HepG2 (cell line): ENCODE results near the gene GCNT4. TPM values are rescaled to one million over a fixed set of nuclear protein-coding genes. Genes with fewer than 3 reads are reported as not detected.

Source experiments
- PHB2 ChIP-seq: fragments of 450-650 bp; IDR thresholded peaks from 2 replicates; pipeline ENCODE4 v1.6.1; 2018; ENCODE audit not compliant: partially characterized antibody
- PLRG1 ChIP-seq: fragments of 450-650 bp; conservative IDR thresholded peaks from 2 replicates; pipeline ENCODE4 v1.6.1; 2016
- SMAD1 ChIP-seq: sonication (generic); formaldehyde crosslinking; IDR thresholded peaks from 2 replicates; pipeline ENCODE4 v1.4.0; 2020; ENCODE audit warnings: missing genetic modification reagents, low read depth, mild to moderate bottlenecking, borderline replicate concordance
- TBP ChIP-seq: sonication (generic); formaldehyde crosslinking; IDR thresholded peaks from 2 replicates; pipeline ENCODE4 v1.5.0; 2020; ENCODE audit warnings: missing genetic modification reagents
- TFDP2 ChIP-seq: sonication (generic); formaldehyde crosslinking; IDR thresholded peaks from 2 replicates; pipeline ENCODE4 v1.4.0; 2020; ENCODE audit warnings: missing genetic modification reagents
- ZBTB21 ChIP-seq: sonication (generic); formaldehyde crosslinking; IDR thresholded peaks from 2 replicates; pipeline ENCODE4 v1.4.0; 2020; ENCODE audit warnings: missing genetic modification reagents
- ZFP1 ChIP-seq: IDR thresholded peaks from 2 replicates; pipeline ENCODE4 v1.6.1; 2016
- ZNF234 ChIP-seq: sonication (generic); formaldehyde crosslinking; conservative IDR thresholded peaks from 2 replicates; pipeline ENCODE4 v1.5.1; 2020; ENCODE audit warnings: mild to moderate bottlenecking, missing genetic modification reagents
- ZNF468 ChIP-seq: sonication (generic); formaldehyde crosslinking; IDR thresholded peaks from 2 replicates; pipeline ENCODE4 v1.8.0; 2022; ENCODE audit warnings: mild to moderate bottlenecking, moderate library complexity, missing genetic modification reagents
- ZNF496 ChIP-seq: sonication (generic); formaldehyde crosslinking; IDR thresholded peaks from 2 replicates; pipeline ENCODE4 v1.8.1; 2023; ENCODE audit warnings: mild to moderate bottlenecking, moderate library complexity, missing genetic modification reagents; ENCODE audit not compliant: insufficient replicate concordance
- ZNF580 ChIP-seq: IDR thresholded peaks from 2 replicates; pipeline ENCODE4 v1.6.1; 2016; ENCODE audit warnings: low read depth, borderline replicate concordance
- ZNF83 ChIP-seq: sonication (generic); formaldehyde crosslinking; IDR thresholded peaks from 2 replicates; pipeline ENCODE4 v1.4.0; 2020; ENCODE audit warnings: missing genetic modification reagents, mild to moderate bottlenecking, borderline replicate concordance
- ZNF883 ChIP-seq: sonication (generic); formaldehyde crosslinking; IDR thresholded peaks from 2 replicates; pipeline ENCODE4 v1.5.1; 2020; ENCODE audit warnings: mild to moderate bottlenecking, missing genetic modification reagents; ENCODE audit errors: not compliant biosample characterization
- ZSCAN25 ChIP-seq: sonication (generic); formaldehyde crosslinking; IDR thresholded peaks from 2 replicates; pipeline ENCODE4 v1.8.0; 2022; ENCODE audit warnings: mild to moderate bottlenecking, missing genetic modification reagents
- polyA plus RNA-seq, 8 experiments: library from polyadenylated mRNA; depleted of rRNA in 3 of 8; stranded (reverse) in 7 of 8; unstranded in 1 of 8; fragments of >200 nt; fragmentation: Illumina TruSeq in 4 of 8; extraction: Trizol in 4 of 8; gene quantifications; 2 replicates each; pipeline versions ENCODE4 v1.2.1 to v1.2.3, GENCODE V29; 2011 to 2016; ENCODE audit warnings: low read depth in 4 of 8, missing spikeins in 1 of 8, mixed read lengths in 1 of 8; ENCODE audit not compliant: insufficient read depth in 1 of 8
- total RNA-seq, 5 experiments: library from RNA; depleted of rRNA; stranded (reverse); fragments of >200 nt; fragmentation: Illumina TruSeq; extraction: Trizol; gene quantifications; 2 replicates each; pipeline ENCODE4 v1.2.3, GENCODE V29; 2016; ENCODE audit warnings: low read depth in 1 of 5
- TF ChIP-seq, protein P1 (sequence below): sonication (generic); formaldehyde crosslinking; IDR thresholded peaks from 2 replicates; pipeline ENCODE4 v1.8.1; 2022; ENCODE audit warnings: low read depth, mild to moderate bottlenecking, missing genetic modification reagents
- TF ChIP-seq, protein P2 (sequence below): IDR thresholded peaks from 2 replicates; pipeline ENCODE4 v1.6.1; 2018; ENCODE audit warnings: missing genetic modification reagents
- TF ChIP-seq, protein P3 (sequence below): sonication (generic); formaldehyde crosslinking; IDR thresholded peaks from 2 replicates; pipeline ENCODE4 v1.8.1; 2023; ENCODE audit warnings: mild to moderate bottlenecking, missing genetic modification reagents
- TF ChIP-seq, protein P4 (sequence below): sonication (generic); formaldehyde crosslinking; IDR thresholded peaks from 2 replicates; pipeline ENCODE4 v1.5.0; 2020; ENCODE audit warnings: missing genetic modification reagents

The GCNT4 gene
- total and polyA plus RNA-seq, 2 of the 13 experiments (the other 11 are each of a cell fraction or from before 2014, with no cell fraction given): 0.22 to 0.38 TPM

DNA sequence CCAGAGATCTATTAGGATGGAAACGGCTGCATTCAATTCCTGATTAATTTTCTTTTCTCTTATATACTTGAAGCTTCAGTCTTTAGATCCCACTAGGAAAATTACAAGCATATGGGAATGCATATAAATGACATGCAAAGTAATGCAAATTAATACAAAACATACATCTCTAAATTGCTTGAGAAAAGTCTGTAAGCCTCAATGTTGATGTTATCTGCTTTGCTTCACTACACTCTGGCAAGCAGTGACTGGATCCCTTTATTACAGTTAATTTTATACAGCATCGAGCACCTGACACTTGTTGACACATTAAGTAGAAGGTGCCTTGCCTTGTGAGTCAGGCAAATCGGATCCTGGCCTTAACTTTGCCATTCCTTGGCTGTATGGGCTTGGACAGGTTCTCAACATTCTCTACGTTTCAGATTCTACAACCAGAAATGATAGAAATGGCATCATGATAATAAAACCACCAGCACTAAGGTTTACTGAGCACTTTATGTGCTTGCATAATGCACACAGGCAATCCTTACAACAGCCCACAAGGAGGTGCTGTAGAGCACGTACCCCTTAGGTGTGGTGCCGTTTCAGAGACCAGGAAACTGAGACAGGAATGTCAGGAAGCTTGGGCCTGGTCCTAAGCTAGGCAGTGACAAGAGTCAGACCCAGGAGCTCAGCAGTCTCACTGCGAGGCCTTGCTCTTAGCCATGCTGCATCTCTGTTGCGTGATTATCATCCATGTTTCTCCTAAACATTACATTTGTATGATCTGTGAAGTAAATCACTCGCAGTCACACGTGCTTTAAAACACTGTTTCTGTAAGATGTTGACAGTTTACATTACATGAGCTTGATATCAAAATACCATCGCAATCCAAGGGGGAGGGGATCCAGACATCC lies 2.7 kb downstream of the GCNT4 start (continued):
- TF ChIP-seq ZNF83 (CRISPR knock-in tag): no peak
- TF ChIP-seq TBP (CRISPR knock-in tag): no peak
- TF ChIP-seq, protein P1, sequence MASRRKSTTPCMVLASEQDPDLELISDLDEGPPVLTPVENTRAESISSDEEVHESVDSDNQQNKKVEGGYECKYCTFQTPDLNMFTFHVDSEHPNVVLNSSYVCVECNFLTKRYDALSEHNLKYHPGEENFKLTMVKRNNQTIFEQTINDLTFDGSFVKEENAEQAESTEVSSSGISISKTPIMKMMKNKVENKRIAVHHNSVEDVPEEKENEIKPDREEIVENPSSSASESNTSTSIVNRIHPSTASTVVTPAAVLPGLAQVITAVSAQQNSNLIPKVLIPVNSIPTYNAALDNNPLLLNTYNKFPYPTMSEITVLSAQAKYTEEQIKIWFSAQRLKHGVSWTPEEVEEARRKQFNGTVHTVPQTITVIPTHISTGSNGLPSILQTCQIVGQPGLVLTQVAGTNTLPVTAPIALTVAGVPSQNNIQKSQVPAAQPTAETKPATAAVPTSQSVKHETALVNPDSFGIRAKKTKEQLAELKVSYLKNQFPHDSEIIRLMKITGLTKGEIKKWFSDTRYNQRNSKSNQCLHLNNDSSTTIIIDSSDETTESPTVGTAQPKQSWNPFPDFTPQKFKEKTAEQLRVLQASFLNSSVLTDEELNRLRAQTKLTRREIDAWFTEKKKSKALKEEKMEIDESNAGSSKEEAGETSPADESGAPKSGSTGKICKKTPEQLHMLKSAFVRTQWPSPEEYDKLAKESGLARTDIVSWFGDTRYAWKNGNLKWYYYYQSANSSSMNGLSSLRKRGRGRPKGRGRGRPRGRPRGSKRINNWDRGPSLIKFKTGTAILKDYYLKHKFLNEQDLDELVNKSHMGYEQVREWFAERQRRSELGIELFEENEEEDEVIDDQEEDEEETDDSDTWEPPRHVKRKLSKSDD (CRISPR knock-in tag): no peak
- TF ChIP-seq ZNF496 (CRISPR knock-in tag): no peak
- TF ChIP-seq PHB2: no peak
- TF ChIP-seq ZFP1: no peak
- TF ChIP-seq ZNF580 (CRISPR knock-in tag): no peak
- TF ChIP-seq ZSCAN25 (CRISPR knock-in tag): no peak
- no peak for TF ChIP-seq ZNF468 (CRISPR knock-in tag)
- TF ChIP-seq ZNF883 (CRISPR knock-in tag): no peak
- no peak for TF ChIP-seq SMAD1 (CRISPR knock-in tag)
- TF ChIP-seq ZNF234: no peak
- TF ChIP-seq, protein P2, sequence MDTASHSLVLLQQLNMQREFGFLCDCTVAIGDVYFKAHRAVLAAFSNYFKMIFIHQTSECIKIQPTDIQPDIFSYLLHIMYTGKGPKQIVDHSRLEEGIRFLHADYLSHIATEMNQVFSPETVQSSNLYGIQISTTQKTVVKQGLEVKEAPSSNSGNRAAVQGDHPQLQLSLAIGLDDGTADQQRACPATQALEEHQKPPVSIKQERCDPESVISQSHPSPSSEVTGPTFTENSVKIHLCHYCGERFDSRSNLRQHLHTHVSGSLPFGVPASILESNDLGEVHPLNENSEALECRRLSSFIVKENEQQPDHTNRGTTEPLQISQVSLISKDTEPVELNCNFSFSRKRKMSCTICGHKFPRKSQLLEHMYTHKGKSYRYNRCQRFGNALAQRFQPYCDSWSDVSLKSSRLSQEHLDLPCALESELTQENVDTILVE (CRISPR knock-in tag): 0 out of 2 replicates have a peak, but pooled peaks have one; percentile 63
- TF ChIP-seq, protein P3, sequence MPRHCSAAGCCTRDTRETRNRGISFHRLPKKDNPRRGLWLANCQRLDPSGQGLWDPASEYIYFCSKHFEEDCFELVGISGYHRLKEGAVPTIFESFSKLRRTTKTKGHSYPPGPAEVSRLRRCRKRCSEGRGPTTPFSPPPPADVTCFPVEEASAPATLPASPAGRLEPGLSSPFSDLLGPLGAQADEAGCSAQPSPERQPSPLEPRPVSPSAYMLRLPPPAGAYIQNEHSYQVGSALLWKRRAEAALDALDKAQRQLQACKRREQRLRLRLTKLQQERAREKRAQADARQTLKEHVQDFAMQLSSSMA (CRISPR knock-in tag): no peak
- TF ChIP-seq, protein P4, sequence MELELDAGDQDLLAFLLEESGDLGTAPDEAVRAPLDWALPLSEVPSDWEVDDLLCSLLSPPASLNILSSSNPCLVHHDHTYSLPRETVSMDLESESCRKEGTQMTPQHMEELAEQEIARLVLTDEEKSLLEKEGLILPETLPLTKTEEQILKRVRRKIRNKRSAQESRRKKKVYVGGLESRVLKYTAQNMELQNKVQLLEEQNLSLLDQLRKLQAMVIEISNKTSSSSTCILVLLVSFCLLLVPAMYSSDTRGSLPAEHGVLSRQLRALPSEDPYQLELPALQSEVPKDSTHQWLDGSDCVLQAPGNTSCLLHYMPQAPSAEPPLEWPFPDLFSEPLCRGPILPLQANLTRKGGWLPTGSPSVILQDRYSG: no peak
- TF ChIP-seq ZBTB21 (CRISPR knock-in tag): no peak
- no peak for TF ChIP-seq PLRG1
- no peak for TF ChIP-seq TFDP2 (CRISPR knock-in tag)
